Astrocyte (in vitro differentiated cells and primary cell): ENCODE measurements around the gene PAOX. TPM values are rescaled to one million over a fixed set of nuclear protein-coding genes. Genes with fewer than 3 reads are reported as not detected.

Experiments
- DNase-seq: peaks from one replicate; pipeline ENCODE4 v3.0.0-alpha.2; 2010; ENCODE audit warnings: low read depth
- FAIRE-seq: peaks from 2 replicates; lab custom pipeline; 2011; peaks lifted over from hg19 to GRCh38; lab: Jason Lieb, UNC
- H2AFZ ChIP-seq: 2 replicates; pipeline ENCODE4 v1.6.0; 2012; ENCODE audit warnings: low read depth, low read length, inconsistent platforms
- H3K27ac ChIP-seq: 2 replicates; pipeline ENCODE4 v1.5.1; 2011; ENCODE audit warnings: low read depth, low read length, inconsistent platforms
- H3K27me3 ChIP-seq: 2 replicates; pipeline ENCODE4 v1.6.0; 2011; ENCODE audit warnings: low read length, inconsistent platforms; ENCODE audit not compliant: insufficient read depth
- H3K36me3 ChIP-seq: 2 replicates; pipeline ENCODE4 v1.5.1; 2011; ENCODE audit warnings: low read length, inconsistent platforms; ENCODE audit not compliant: insufficient read depth
- H3K4me1 ChIP-seq: 2 replicates; pipeline ENCODE4 v1.5.1; 2011; ENCODE audit warnings: low read length, inconsistent platforms; ENCODE audit not compliant: insufficient read depth
- H3K4me2 ChIP-seq: 2 replicates; pipeline ENCODE4 v1.6.0; 2012; ENCODE audit warnings: low read length, inconsistent platforms
- H3K4me3 ChIP-seq: 2 replicates; pipeline ENCODE4 v1.5.1; 2011; ENCODE audit warnings: low read depth, mild to moderate bottlenecking, low read length, inconsistent platforms; ENCODE audit not compliant: insufficient read depth
- H3K79me2 ChIP-seq: 2 replicates; pipeline ENCODE4 v1.6.0; 2012; ENCODE audit warnings: mild to moderate bottlenecking, low read length, inconsistent platforms; ENCODE audit not compliant: insufficient read depth
- H3K9ac ChIP-seq: 2 replicates; pipeline ENCODE4 v1.6.0; 2012; ENCODE audit warnings: mild to moderate bottlenecking, low read length, inconsistent platforms
- H3K9me3 ChIP-seq: 2 replicates; pipeline ENCODE4 v1.5.1; 2012; ENCODE audit warnings: low read depth, mild to moderate bottlenecking, low read length, inconsistent platforms; ENCODE audit not compliant: insufficient read depth
- H4K20me1 ChIP-seq: 2 replicates; pipeline ENCODE4 v1.6.0; 2012; ENCODE audit warnings: low read length, inconsistent platforms; ENCODE audit not compliant: insufficient read depth
- H3K27ac Mint-ChIP-seq: one replicate; pipeline ENCODE4 v1.8.0; 2021; ENCODE audit warnings: mild to moderate bottlenecking, mixed read lengths; ENCODE audit not compliant: unreplicated experiment
- H3K27me3 Mint-ChIP-seq: one replicate; pipeline ENCODE4 v1.8.0; 2021; ENCODE audit warnings: low read depth, mixed read lengths; ENCODE audit not compliant: unreplicated experiment
- H3K36me3 Mint-ChIP-seq: one replicate; pipeline ENCODE4 v1.8.0; 2021; ENCODE audit warnings: low read depth, mixed read lengths; ENCODE audit not compliant: unreplicated experiment
- H3K4me1 Mint-ChIP-seq: one replicate; pipeline ENCODE4 v1.8.0; 2021; ENCODE audit warnings: low read depth, mixed read lengths; ENCODE audit not compliant: unreplicated experiment
- H3K4me3 Mint-ChIP-seq: one replicate; pipeline ENCODE4 v1.8.0; 2021; ENCODE audit warnings: mild to moderate bottlenecking, moderate library complexity, mixed read lengths; ENCODE audit not compliant: unreplicated experiment
- H3K9me3 Mint-ChIP-seq: one replicate; pipeline ENCODE4 v1.8.0; 2021; ENCODE audit warnings: mild to moderate bottlenecking, mixed read lengths; ENCODE audit not compliant: unreplicated experiment
- CTCF ChIP-seq: IDR thresholded peaks from 2 replicates; pipeline ENCODE4 v1.5.1; 2011; ENCODE audit warnings: low read depth, mild to moderate bottlenecking, inconsistent platforms, low read length, moderate library complexity; ENCODE audit not compliant: insufficient read depth
- EZH2 ChIP-seq: IDR thresholded peaks from 2 replicates; pipeline ENCODE4 v1.6.1; 2012; ENCODE audit warnings: mild to moderate bottlenecking, low read length, inconsistent platforms; ENCODE audit not compliant: insufficient read depth
- total RNA-seq: library from RNA; stranded (reverse); gene quantifications from 2 replicates; pipeline ENCODE4 v1.2.1, GENCODE V29; 2021

Gene PAOX
- total RNA-seq, 1 donor from 2014 or later, result 7.9 TPM

- Histone ChIP-seq H3K4me3 (no peak overlapping the region), H3K4me1 (peaks cover 9% of the 10 kb centered on the region), H2AFZ (no peak overlapping the region), H3K27ac (no peak overlapping the region), H3K27me3 (no peaks in the 10 kb centered on the region), H3K9ac (no peak overlapping the region), H4K20me1 (peaks cover 7% of the 10 kb centered on the region), H3K36me3 (no peaks in the 10 kb centered on the region), H3K9me3 (no peaks in the 10 kb centered on the region), H3K4me2 (no peak overlapping the region), H3K79me2 (peaks cover 5% of the 10 kb centered on the region)
- Mint-ChIP-seq H3K9me3 (no peaks in the 10 kb centered on the region), H3K27me3 (no peaks in the 10 kb centered on the region), H3K36me3 (no peaks in the 10 kb centered on the region), H3K27ac (no peak overlapping the region), H3K4me3 (no peak overlapping the region), H3K4me1 (no peaks in the 10 kb centered on the region)
- FAIRE-seq (no peak), DNase-seq (no peak)
- TF ChIP-seq CTCF (no peak), EZH2 (no peak)
These were observed 25.7 kb upstream of the PAOX start for GRCh38 chr10:133353202-133353959.

- H3K9me3 Mint-ChIP-seq, result no peaks in the 10 kb centered on the region
- no peaks in the 10 kb centered on the region for H3K27me3 Mint-ChIP-seq
- no peaks in the 10 kb centered on the region for H3K36me3 ChIP-seq
- TF ChIP-seq CTCF (no peak), EZH2 (no peak)
- no peak overlapping the region for H3K4me2 ChIP-seq
- H3K4me3 Mint-ChIP-seq, result no peak overlapping the region
- H4K20me1 ChIP-seq, result peaks cover 7% of the 10 kb centered on the region
- H3K4me3 ChIP-seq, result no peak overlapping the region
- no peaks in the 10 kb centered on the region for H3K4me1 Mint-ChIP-seq
- FAIRE-seq, result no peak
- H3K27ac Mint-ChIP-seq, result peak overlapping the region; percentile 87
- no peak overlapping the region for H3K9ac ChIP-seq
- peaks cover 5% of the 10 kb centered on the region for H3K79me2 ChIP-seq
- no peaks in the 10 kb centered on the region for H3K27me3 ChIP-seq
- no peak overlapping the region for H3K27ac ChIP-seq
- no peak overlapping the region for H2AFZ ChIP-seq
- H3K9me3 ChIP-seq, result no peaks in the 10 kb centered on the region
- H3K36me3 Mint-ChIP-seq, result no peaks in the 10 kb centered on the region
- no peak for DNase-seq
- peaks cover 9% of the 10 kb centered on the region for H3K4me1 ChIP-seq
These were observed 25.0 kb upstream of the PAOX start for GRCh38 chr10:133353988-133354605.
